NCI-H2107 treated with DMSO at 0.1 percent for 48 hours (cell line): ENCODE results near the gene CARS1.
"Not testable (repeated sequence)": the region's sequence is repeated elsewhere in the genome, so short reads cannot be mapped to it uniquely, and the experiment has no call there.

Experiments used
- DNase-seq: peaks from one replicate; lab custom pipeline; 2025; ENCODE audit not compliant: unreplicated experiment; lab: John Stamatoyannopoulos, UW

Gene CARS1

DNA sequence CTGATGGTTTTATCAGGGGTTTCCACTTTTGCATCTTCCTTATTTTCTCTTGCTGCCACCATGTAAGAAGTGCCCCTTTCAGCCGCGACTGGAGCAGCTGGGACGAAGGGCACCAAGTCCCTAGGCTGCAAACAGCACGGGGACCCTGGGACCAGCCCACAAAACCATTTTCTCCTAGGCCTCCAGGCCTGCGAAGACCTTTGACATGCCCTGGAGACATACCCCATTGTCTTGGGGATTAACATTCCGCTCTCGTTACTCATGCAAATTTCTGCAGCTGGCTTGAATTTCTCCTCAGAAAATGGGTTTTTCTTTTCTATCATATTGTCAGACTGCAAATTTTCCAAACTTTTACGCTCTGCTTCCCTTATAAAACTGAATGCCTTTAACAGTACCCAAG, 6.7 kb upstream of the CARS1 start:
- not testable (repeated sequence) for DNase-seq

DNA sequence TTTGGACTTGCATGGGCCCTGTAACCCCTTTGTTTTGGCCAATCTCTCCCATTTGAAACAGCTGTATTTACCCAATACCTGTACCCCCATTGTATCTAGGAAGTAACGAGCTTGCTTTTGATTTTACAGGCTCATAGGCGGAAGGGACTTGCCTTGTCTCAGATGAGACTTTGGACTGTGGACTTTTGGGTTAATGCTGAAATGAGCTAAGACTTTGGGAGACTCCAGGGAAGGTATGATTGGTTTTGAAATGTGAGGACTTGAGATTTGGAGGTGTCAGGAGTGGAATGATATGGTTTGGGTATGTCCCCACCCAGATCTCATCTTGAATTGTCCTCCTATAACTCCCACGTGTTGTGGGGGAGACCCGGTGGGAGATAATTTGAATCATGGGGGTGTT, 6.2 kb upstream of the CARS1 start:
- DNase-seq = not testable (repeated sequence)

GRCh38 chr11:3060436-3061025, 3.3 kb upstream of the CARS1 start:
- no peak for DNase-seq

DNA sequence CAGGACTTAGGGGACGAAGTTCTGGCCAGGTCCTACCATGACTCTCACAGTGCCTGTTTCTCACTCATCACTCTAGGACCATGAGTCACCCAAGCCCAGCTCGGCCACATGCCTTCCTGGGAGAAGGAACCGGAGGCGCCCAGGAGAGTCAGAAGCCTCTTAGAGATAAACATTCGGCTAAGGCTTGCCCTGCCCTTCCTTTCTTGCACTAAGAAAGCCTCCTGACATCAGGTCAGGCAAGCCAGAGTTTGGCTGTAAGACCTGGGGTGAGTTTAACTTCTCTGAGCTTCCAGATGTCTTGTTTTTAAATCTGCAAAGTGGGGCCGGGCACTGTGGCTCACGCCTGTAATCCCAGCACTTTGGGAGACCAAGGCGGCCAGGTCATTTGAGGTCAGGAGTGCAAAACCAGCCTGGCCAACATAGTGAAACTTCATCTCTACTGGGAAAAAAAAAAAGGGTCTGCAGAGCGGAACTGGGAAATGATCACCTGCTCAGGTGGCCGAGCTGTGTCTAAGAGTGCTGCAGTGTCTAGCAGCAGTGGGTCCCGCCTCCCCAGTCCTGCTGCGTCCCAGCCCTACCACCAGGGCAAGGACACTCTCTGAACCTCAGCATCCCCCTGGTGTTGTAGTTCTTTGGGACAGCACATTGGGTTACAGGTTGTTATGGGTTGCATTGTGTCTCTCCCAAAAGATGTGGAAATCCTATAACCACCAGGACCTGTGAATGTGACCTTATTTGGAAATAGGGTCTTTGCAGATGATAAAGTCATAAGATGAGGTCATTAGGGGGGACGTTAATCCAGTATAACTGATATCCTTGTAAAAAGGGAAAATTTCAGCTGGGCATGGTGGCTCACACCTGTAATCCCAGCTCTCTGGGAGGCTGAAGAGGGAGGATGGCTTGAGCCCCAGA, 1.8 kb upstream of the CARS1 start:
- no peak for DNase-seq

DNA sequence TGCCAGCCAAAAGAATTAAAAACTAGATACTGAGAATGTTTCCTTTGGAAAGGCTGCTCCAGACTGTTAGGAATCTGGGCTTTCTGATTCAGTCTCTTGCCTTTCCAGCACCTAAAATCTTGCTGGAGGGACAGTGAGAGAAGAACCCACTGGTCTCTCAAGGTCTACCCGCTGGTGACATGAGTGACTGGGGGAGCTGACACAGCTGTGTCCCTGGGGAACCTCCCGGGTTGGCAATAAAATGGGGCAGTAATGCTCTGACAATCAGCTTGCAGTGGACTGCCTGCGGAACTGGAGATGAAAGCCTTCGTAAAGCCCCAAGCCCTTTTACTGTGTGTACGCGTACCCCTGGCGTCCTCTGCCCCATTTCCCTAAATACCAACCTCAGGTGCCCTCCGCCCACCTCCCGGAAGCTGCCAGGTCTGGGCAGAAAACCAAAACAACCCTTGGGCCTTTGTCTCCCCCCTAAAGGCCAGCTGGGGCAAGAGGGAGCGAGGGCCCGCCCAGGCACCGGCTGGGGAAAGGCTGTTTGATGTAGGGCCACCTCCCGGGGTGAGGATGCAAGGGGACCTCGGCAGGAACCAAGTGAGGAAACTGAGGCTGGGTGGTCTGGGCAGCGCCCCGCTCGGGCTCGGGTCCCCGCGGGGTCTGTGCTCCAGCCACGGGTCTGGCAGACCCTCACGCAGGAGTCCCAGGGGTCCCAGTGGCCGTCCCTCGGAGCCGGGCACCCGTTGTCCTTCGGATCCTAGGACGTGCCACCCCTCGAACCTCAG, 741 bp downstream of the CARS1 start:
- DNase-seq = no peak

DNA sequence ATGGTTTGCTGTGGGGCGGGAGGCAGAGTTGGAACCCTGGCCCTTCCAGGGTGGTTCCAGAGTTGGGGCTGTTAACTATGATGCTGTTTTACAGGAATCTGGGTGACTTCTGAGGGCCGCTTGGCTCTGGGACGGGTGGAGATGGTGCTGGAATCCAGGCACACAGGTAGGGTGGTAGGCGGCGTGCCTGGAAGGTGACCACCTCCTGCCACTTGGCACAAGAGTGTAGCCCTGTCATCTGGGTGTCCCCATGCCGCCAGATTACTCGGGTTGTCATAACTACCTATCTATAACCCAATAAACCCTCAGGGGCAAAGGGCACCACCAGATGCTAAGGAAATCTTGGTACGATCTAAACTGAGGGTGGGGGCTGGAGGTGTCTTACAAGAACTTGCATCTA, 1.3 kb downstream of the CARS1 start:
- DNase-seq = no peak

DNA sequence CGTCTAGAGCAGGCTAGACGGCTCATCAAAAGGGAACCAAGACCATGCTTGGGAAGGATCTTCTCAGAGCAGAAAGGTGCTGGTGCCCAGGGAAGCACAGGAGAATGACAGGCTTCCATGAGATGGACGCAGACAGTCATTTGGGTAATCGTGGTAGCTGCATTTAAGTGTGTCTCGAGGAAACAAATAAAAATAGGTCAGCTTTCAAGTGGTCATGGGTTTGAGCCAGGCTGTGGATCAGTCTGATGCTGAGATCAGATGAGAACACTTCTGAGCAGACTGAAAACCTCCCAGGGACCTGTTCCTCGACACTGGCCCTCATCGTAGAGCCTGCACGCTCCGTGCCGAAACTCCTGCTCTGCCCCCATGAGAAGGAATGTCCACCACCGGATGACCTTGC, 4.7 kb downstream of the CARS1 start:
- no peak for DNase-seq

- peak; percentile 40 for DNase-seq
Measured at GRCh38 chr11:3052109-3052479, 5.1 kb downstream of the CARS1 start.

GRCh38 chr11:3051196-3052108, 5.8 kb downstream of the CARS1 start:
- DNase-seq = no peak

DNA sequence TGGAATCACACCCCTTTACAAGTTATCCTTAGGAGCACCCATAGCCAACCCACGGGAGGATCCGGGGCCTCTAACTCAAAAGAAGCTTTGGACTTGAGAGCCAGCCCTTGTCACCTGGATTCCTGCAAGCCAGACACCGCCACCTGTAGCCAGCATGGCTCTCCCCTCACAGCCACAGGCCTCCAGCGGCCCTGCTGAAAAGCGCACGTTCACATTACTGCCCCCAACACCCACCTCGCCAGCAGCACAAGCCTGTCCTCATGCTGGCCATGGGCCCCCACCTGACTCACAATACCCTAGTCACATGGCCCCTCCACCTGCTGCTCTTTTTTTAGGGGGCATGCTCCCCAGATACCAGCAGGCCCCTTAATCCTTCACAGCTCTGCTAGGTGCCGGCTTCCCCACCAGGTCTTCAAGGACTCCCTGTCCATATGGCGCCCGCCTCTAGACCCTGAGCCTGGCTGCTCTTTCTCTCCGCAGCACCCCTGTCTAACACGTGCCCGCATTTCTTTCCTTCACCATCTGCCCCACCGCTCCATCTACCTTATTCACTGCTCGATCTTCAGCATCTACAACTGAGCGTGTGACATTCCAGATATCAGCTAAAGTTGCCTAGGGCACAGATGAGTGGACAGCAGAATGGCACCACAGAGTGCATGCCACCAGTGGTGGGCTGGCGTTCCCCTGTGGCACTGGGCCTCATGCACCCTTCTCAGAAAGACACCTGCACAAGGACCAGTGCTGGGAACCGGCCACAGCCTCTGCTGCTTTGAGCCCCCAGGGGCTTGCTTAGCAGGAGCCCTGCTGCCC, 6.6 kb downstream of the CARS1 start:
- DNase-seq = no peak

- DNase-seq = peak; percentile 55
Measured at GRCh38 chr11:3049430-3050243, 7.6 kb downstream of the CARS1 start.

- DNase-seq = no peak
Measured at GRCh38 chr11:3047637-3048036, 9.6 kb downstream of the CARS1 start.

DNA sequence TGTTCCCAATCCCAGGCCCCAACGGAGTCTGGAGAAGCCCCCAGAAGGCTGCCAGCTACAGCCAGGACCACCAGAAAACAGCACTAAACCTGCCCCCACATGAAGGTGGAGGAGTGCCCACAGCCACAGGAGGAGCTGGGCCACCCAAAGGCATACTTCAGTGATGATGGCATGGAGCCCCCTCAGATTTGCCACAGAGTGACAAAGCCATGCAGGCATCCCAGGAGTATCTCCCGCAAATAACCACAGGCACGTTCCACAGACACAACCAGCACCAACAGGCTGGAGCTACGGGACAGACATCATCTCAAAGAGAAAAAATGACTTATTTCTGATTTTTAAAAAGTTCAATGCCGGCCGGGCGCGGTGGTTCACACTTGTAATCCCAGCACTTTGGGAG, 10.6 kb downstream of the CARS1 start:
- DNase-seq = no peak

- no peak for DNase-seq
Measured at GRCh38 chr11:3046190-3046589, 11.0 kb downstream of the CARS1 start.

DNA sequence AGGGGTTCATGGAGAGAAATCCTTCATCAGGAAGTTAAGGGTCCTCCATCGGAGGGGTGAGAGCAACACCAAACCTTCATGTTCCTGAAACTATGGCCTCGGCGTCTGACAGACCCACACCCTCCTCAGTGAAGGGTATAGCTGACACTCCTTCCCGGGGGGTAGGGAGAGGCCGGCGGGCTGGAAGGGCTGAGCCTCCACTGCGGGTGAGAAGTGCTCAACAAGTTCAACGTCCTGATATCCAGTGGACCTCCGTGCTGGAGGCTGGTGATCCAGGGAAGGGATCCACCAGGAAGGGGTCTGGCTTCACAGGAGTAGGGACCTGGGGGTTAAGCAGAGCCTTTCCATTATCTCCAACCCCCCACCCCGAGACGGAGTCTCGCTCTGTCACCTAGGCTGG, 12.3 kb downstream of the CARS1 start:
- no peak for DNase-seq

GRCh38 chr11:3044004-3044403, 13.2 kb downstream of the CARS1 start:
- no peak for DNase-seq

DNA sequence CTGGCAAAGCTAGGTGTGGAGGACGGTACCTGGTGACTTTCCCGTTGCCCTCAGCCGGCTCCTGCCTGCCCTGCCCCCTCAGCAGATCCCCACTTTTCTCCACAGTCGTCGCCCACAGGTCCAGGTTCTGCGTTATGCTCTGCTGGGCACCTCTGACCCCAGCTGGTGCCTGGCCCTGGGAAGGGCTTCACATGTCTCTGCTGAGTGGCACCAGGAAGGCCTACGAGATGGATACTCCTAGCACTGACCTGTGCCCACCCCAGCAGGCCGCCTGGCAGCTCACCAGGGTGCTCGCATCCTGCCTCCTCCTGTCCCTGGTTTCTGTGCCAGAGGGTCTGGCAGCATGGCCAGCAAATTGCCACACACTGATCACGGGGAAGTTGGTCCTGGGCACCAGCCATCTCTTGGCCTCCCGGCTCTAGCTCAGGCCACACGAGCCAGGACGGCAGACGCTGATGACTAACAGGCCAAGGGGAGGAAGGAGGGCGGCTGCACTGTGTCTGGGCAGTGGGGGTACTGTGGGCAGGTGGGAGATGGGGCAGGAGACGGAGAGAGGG, 13.8 kb downstream of the CARS1 start:
- DNase-seq = no peak

DNA sequence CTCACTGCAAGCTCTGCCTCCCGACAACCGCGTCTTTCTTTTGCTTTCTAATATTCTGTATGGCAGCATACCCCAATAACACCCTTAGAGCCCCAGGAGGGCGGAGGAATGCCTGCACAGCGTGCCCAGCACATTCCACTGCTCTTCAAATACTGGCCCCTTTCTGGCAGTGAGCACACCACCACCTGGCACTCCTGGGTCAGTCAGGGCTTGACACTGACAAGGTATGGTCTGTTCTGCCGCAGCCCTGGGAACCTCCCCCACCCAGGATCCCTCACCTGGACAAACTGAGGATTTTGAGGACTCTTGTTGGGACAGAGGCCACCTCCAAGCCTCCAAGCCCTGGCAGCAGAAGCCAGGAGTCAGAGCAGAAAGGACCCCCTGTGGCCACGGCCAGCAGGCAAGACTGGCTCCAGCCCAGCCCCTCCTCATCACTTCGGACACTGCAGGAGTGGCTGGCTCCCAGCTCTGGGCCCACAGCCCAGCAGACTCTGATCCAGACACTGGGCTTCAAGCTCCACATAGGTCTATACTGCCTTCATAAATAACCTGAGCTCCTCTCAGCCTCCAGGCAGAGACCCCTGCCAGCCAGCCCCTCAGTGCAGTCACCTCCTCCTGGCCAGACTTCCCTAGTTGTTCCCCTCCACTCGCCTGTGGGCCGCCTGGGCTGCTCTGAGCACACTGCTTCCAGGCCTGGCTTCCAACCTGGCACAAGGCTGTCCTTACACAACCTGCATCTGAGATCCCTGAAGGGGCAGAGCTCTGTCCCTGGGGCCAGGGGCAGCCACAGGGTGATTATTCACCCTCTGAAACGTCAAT, 14.5 kb downstream of the CARS1 start:
- DNase-seq = no peak
